Loucy (cell line): Measurements from ENCODE around the gene MATCAP1.

Experiments used
- EZH2phosphoT487 ChIP-seq: fragments of 200-600 bp; IDR thresholded peaks from 2 replicates; pipeline ENCODE4 v1.6.1; 2018; ENCODE audit warnings: antibody characterized with exemption, mild to moderate bottlenecking, moderate library complexity, borderline replicate concordance
- TF ChIP-seq, protein P1 (sequence below): fragments of 200-600 bp; sonication (generic); conservative IDR thresholded peaks from 2 replicates; pipeline ENCODE4 v1.5.1; 2014; ENCODE audit warnings: mild to moderate bottlenecking, antibody characterized with exemption, low read length

- TF ChIP-seq, protein P1, sequence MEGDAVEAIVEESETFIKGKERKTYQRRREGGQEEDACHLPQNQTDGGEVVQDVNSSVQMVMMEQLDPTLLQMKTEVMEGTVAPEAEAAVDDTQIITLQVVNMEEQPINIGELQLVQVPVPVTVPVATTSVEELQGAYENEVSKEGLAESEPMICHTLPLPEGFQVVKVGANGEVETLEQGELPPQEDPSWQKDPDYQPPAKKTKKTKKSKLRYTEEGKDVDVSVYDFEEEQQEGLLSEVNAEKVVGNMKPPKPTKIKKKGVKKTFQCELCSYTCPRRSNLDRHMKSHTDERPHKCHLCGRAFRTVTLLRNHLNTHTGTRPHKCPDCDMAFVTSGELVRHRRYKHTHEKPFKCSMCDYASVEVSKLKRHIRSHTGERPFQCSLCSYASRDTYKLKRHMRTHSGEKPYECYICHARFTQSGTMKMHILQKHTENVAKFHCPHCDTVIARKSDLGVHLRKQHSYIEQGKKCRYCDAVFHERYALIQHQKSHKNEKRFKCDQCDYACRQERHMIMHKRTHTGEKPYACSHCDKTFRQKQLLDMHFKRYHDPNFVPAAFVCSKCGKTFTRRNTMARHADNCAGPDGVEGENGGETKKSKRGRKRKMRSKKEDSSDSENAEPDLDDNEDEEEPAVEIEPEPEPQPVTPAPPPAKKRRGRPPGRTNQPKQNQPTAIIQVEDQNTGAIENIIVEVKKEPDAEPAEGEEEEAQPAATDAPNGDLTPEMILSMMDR, result no peak
- no peak for TF ChIP-seq EZH2phosphoT487
Measured at GRCh38 chr16:67190041-67190440, 6.3 kb upstream of the MATCAP1 start, which contains the start of gene EXOC3L1.
